ENCODE results near the gene SIPA1L3. TPM values are rescaled to one million over a fixed set of nuclear protein-coding genes. Genes with fewer than 3 reads are reported as not detected.

Gene SIPA1L3
- total RNA-seq, 6 donors from 2014 or later, result 57.3 to 91.6 (median 69.4) TPM

GRCh38 chr19:37955986-37956385 is 49.0 kb downstream of the SIPA1L3 start:
- Histone ChIP-seq H3K9me3 (no peaks in the 10 kb centered on the region), H3K4me3 (no peak overlapping the region)

GRCh38 chr19:37957176-37957575 is 50.2 kb downstream of the SIPA1L3 start:
- Histone ChIP-seq H3K4me1 (peaks cover 0 to 6% (median 2%) of the 10 kb centered on the region in 4 donors), H3K9me3 (no peaks in the 10 kb centered on the region), H3K36me3 (no peaks in the 10 kb centered on the region), H3K27me3 (no peaks in the 10 kb centered on the region), H3K27ac (no peak overlapping the region), H3K4me3 (no peak overlapping the region)
- no peak for ATAC-seq (ENCODE audit: low FRiP score in 2 of 2)
- 94 to 100% methylated on average over 1 of the region's 1 CpG for WGBS, 2 donors
- DNase-seq, result no peak
- TF ChIP-seq POLR2AphosphoS5 (IDR thresholded peaks at IDR 0.05), result no peak
- TF ChIP-seq CTCF (IDR thresholded peaks at IDR 0.05), result no peak
- no peak for TF ChIP-seq EP300 (IDR thresholded peaks at IDR 0.05)

More at GRCh38 chr19:37955986-37956385, 49.0 kb downstream of the SIPA1L3 start:
- TF ChIP-seq POLR2A (IDR thresholded peaks at IDR 0.05) (no peak), EP300 (IDR thresholded peaks at IDR 0.05) (no peak), CTCF (IDR thresholded peaks at IDR 0.05) (no peak), POLR2AphosphoS5 (IDR thresholded peaks at IDR 0.05) (no peak)
- peaks cover 0 to 6% (median 2%) of the 10 kb centered on the region in 4 donors for H3K4me1 ChIP-seq
- DNase-seq (no peak), ATAC-seq (ENCODE audit: low FRiP score in 2 of 2) (no peak)
- H3K27me3 ChIP-seq, result no peaks in the 10 kb centered on the region
- H3K36me3 ChIP-seq, result no peaks in the 10 kb centered on the region
- no peak overlapping the region for H3K27ac ChIP-seq
- 80 to 92% methylated on average over 8 of the region's 8 CpGs for WGBS, 2 donors

- H3K36me3 ChIP-seq, result no peaks in the 10 kb centered on the region
- DNase-seq, result no peak
- no peaks in the 10 kb centered on the region for H3K9me3 ChIP-seq
- no peak for ATAC-seq (ENCODE audit: low FRiP score in 2 of 2)
- H3K27me3 ChIP-seq, result no peaks in the 10 kb centered on the region
- peaks cover 0 to 13% (median 2%) of the 10 kb centered on the region in 4 donors for H3K4me1 ChIP-seq
- H3K27ac ChIP-seq, result no peak overlapping the region
- WGBS, 2 donors, result 70 to 84% methylated on average over 3 of the region's 3 CpGs
- TF ChIP-seq POLR2AphosphoS5 (IDR thresholded peaks at IDR 0.05), result no peak
- TF ChIP-seq POLR2A (IDR thresholded peaks at IDR 0.05), result no peak
- no peak for TF ChIP-seq EP300 (IDR thresholded peaks at IDR 0.05)
- TF ChIP-seq CTCF (IDR thresholded peaks at IDR 0.05), result no peak
- H3K4me3 ChIP-seq, result no peak overlapping the region
Observed at GRCh38 chr19:37959665-37960114, 52.7 kb downstream of the SIPA1L3 start.

DNA sequence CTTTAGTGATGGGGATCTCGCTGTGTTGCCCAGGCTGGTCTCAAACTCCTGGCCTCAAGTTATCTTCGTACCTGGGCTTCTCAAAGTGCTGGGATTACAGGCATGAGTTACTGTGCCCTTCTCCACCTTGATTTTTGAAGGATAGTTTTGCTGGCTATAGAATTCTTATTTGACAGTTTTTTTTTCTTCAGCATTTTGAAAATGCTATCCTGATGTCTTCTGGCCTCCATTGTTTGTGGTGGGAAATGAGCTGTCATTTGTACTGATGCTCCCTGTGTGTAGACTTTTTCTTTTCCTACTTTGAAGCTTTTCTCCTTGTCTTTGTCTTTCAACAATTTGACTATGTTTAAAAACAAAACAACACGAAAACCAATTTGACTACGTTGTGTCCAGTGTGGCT is 54.2 kb downstream of the SIPA1L3 start:
- no peak for TF ChIP-seq EP300 (IDR thresholded peaks at IDR 0.05)
- TF ChIP-seq POLR2A (IDR thresholded peaks at IDR 0.05), result no peak
- TF ChIP-seq CTCF (IDR thresholded peaks at IDR 0.05), result no peak
- TF ChIP-seq POLR2AphosphoS5 (IDR thresholded peaks at IDR 0.05), result no peak
- no peak overlapping the region for H3K4me3 ChIP-seq
- no peaks in the 10 kb centered on the region for H3K27me3 ChIP-seq
- no peak for ATAC-seq (ENCODE audit: low FRiP score in 2 of 2)
- no peak for DNase-seq
- 97 to 98% methylated on average over 4 of the region's 4 CpGs for WGBS, 2 donors
- no peaks in the 10 kb centered on the region for H3K36me3 ChIP-seq
- peaks cover 0 to 13% (median 2%) of the 10 kb centered on the region in 4 donors for H3K4me1 ChIP-seq
- no peaks in the 10 kb centered on the region for H3K9me3 ChIP-seq
- no peak overlapping the region for H3K27ac ChIP-seq

GRCh38 chr19:37963190-37963936 is 56.4 kb downstream of the SIPA1L3 start:
- DNase-seq (no peak), ATAC-seq (ENCODE audit: low FRiP score in 2 of 2) (peak in 1 of 2 donors; percentile 70)
- WGBS, 2 donors, result 69 to 70% methylated on average over 3 to 4 of the region's 4 CpGs
- H3K4me3 ChIP-seq, result no peak overlapping the region
- no peaks in the 10 kb centered on the region for H3K36me3 ChIP-seq
- H3K4me1 ChIP-seq, result peaks cover 0 to 13% (median 2%) of the 10 kb centered on the region in 4 donors
- no peaks in the 10 kb centered on the region for H3K27me3 ChIP-seq
- TF ChIP-seq POLR2AphosphoS5 (IDR thresholded peaks at IDR 0.05) (no peak), EP300 (IDR thresholded peaks at IDR 0.05) (no peak), CTCF (IDR thresholded peaks at IDR 0.05) (no peak), POLR2A (IDR thresholded peaks at IDR 0.05) (no peak)
- no peaks in the 10 kb centered on the region for H3K9me3 ChIP-seq
- H3K27ac ChIP-seq, result no peak overlapping the region

Measured in upper lobe of left lung (tissue), 6 donors.